NCI-H345 treated with DMSO at 0.1 percent for 48 hours (cell line): ENCODE measurements around the gene KRTAP9-3.
"Not testable (repeated sequence)": the region's sequence is repeated elsewhere in the genome, so short reads cannot be mapped to it uniquely, and the experiment has no call there.

Experiments
- DNase-seq: peaks from one replicate; lab custom pipeline; 2025; ENCODE audit not compliant: unreplicated experiment; lab: John Stamatoyannopoulos, UW

Gene KRTAP9-3

GRCh38 chr17:41249637-41250240 is 17.5 kb downstream of the KRTAP9-3 start, which contains the start of gene KRTAP9-4:
Gene KRTAP9-4, plus strand, starts transcription at chr17:41249687. Its CDS starts 34 bp downstream, at chr17:41249721.
- DNase-seq: not testable (repeated sequence)

GRCh38 chr17:41251261-41251660 is 19.0 kb downstream of the KRTAP9-3 start:
- no peak for DNase-seq

GRCh38 chr17:41254861-41255260 is 22.6 kb downstream of the KRTAP9-3 start:
- no peak for DNase-seq

- DNase-seq: not testable (repeated sequence)
These were observed 23.4 kb downstream of the KRTAP9-3 start, which contains the start of gene KRTAP9-9 for GRCh38 chr17:41255381-41256290. Gene KRTAP9-9, plus strand, starts transcription at chr17:41255384.

GRCh38 chr17:41256291-41256685 is 24.0 kb downstream of the KRTAP9-3 start:
- DNase-seq: no peak

- no peak for DNase-seq
These were observed 26.2 kb downstream of the KRTAP9-3 start for GRCh38 chr17:41258406-41258805.

- no peak for DNase-seq
These were observed 31.0 kb downstream of the KRTAP9-3 start for GRCh38 chr17:41263212-41263611.

GRCh38 chr17:41264599-41264998 is 32.4 kb downstream of the KRTAP9-3 start:
- DNase-seq: no peak

- DNase-seq: no peak
These were observed 32.8 kb downstream of the KRTAP9-3 start, which contains the start of gene KRTAP9-6 for GRCh38 chr17:41265078-41265477. Gene KRTAP9-6, plus strand, starts transcription at chr17:41265378. Its CDS starts 0 bp downstream, at chr17:41265378.

- DNase-seq: no peak
These were observed 35.5 kb downstream of the KRTAP9-3 start for GRCh38 chr17:41267711-41268110.

GRCh38 chr17:41271323-41271722 is 39.1 kb downstream of the KRTAP9-3 start:
- DNase-seq: not testable (repeated sequence)

GRCh38 chr17:41271858-41272257 is 39.6 kb downstream of the KRTAP9-3 start:
- no peak for DNase-seq

- DNase-seq: not testable (repeated sequence)
These were observed 43.5 kb downstream of the KRTAP9-3 start, which contains the start of gene KRTAP9-7 for GRCh38 chr17:41275648-41276190. Gene KRTAP9-7, plus strand, starts transcription at chr17:41275698. Its CDS starts 0 bp downstream, at chr17:41275698.

- no peak for DNase-seq
These were observed 46.1 kb downstream of the KRTAP9-3 start for GRCh38 chr17:41278176-41278955.
